PC-9 (cell line): ENCODE measurements around the gene SLC1A5. TPM values are rescaled to one million over a fixed set of nuclear protein-coding genes. Genes with fewer than 3 reads are reported as not detected.
A peak's percentile ranks its signal among the peaks of the same experiment; 100 is the strongest.
"Not testable (repeated sequence)": the region's sequence is repeated elsewhere in the genome, so short reads cannot be mapped to it uniquely, and the experiment has no call there.

Source experiments
- BruUV-seq: library from RNA; stranded (reverse); fragments of 400-500 nt; replicated peaks from 2 replicates; lab custom pipeline; 2021; lab: Mats Ljungman, UMichigan
- CTCF ChIA-PET: fragments of 300-600 bp; sonication (Branson Sonifier 250); formaldehyde crosslinking; loops from one replicate; lab custom pipeline; 2022; ENCODE audit warnings: antibody characterized with exemption; lab: Charles Lee
- POLR2A ChIA-PET: fragments of 300-600 bp; sonication (Branson Sonifier 250); formaldehyde crosslinking; loops from one replicate; lab custom pipeline; 2022; ENCODE audit warnings: antibody characterized with exemption; ENCODE audit not compliant: unreplicated experiment; lab: Charles Lee
- DNase-seq, 2 experiments: peaks; one replicate each; pipeline versions ENCODE4 v3.0.0 to v3.0.0-alpha.2; 2015 to 2022; ENCODE audit warnings: mixed read lengths in 1 of 2
- H2AFZ ChIP-seq: fragments of 200-600 bp; sonication (generic); 2 replicates; pipeline ENCODE4 v1.8.1; 2017; ENCODE audit warnings: antibody characterized with exemption
- H3F3A ChIP-seq: fragments of 200-600 bp; sonication (generic); 2 replicates; pipeline ENCODE4 v1.8.1; 2017; ENCODE audit warnings: antibody characterized with exemption, mild to moderate bottlenecking, low read depth; ENCODE audit not compliant: insufficient read depth
- H3K27ac ChIP-seq: fragments of 200-600 bp; sonication (generic); 2 replicates; pipeline ENCODE4 v1.6.1; 2016; ENCODE audit warnings: mixed run types
- H3K27me3 ChIP-seq: fragments of 200-600 bp; sonication (generic); 2 replicates; pipeline ENCODE4 v1.6.1; 2016; ENCODE audit warnings: low read depth, mixed run types; ENCODE audit not compliant: insufficient read depth
- H3K36me3 ChIP-seq: fragments of 200-600 bp; sonication (generic); 2 replicates; pipeline ENCODE4 v1.6.1; 2016; ENCODE audit warnings: low read depth, mixed run types
- H3K4me1 ChIP-seq: fragments of 200-600 bp; sonication (generic); replicated peaks from 2 replicates; pipeline ENCODE4 v1.6.1; 2016; ENCODE audit warnings: mixed run types; ENCODE audit not compliant: insufficient read depth
- H3K4me2 ChIP-seq: fragments of 200-600 bp; sonication (generic); 2 replicates; pipeline ENCODE4 v1.6.1; 2017; ENCODE audit warnings: mixed run types
- H3K4me3 ChIP-seq: fragments of 200-600 bp; sonication (generic); 2 replicates; pipeline ENCODE4 v1.6.1; 2016; ENCODE audit warnings: mixed run types
- H3K79me2 ChIP-seq: fragments of 200-600 bp; sonication (generic); 2 replicates; pipeline ENCODE4 v1.6.1; 2017; ENCODE audit warnings: low read depth, mixed run types
- H3K9me2 ChIP-seq: fragments of 200-600 bp; sonication (generic); 2 replicates; pipeline ENCODE4 v1.8.1; 2017; ENCODE audit warnings: mild to moderate bottlenecking; ENCODE audit not compliant: insufficient read depth
- H3K9me3 ChIP-seq: fragments of 200-600 bp; sonication (generic); 2 replicates; pipeline ENCODE4 v1.8.1; 2016; ENCODE audit warnings: low read depth; ENCODE audit not compliant: insufficient read depth
- H4K20me1 ChIP-seq: fragments of 200-600 bp; sonication (generic); 2 replicates; pipeline ENCODE4 v1.8.1; 2017; ENCODE audit not compliant: insufficient read depth
- EZH2 ChIP-seq: fragments of 200-600 bp; sonication (generic); IDR thresholded peaks from 2 replicates; pipeline ENCODE4 v1.8.0; 2017; ENCODE audit warnings: antibody characterized with exemption, low read depth
- intact Hi-C: fragments of 100-400 bp; cut with micrococcal nuclease; formaldehyde crosslinking; loops from one replicate; pipeline ENCODE4 v1.10.0; 2022; ENCODE audit not compliant: unreplicated experiment
- total RNA-seq: library from RNA; stranded (reverse); gene quantifications from 2 replicates; pipeline ENCODE4 v1.2.3, GENCODE V29; 2021
- TF ChIP-seq, protein P1 (sequence below): fragments of 200-600 bp; sonication (generic); conservative IDR thresholded peaks from 2 replicates; pipeline ENCODE4 v1.6.1; 2017; ENCODE audit warnings: mixed run types, antibody characterized with exemption, mild to moderate bottlenecking, moderate library complexity

SLC1A5 gene
- total RNA-seq, 1 experiment from 2014 or later = 264 TPM

DNA sequence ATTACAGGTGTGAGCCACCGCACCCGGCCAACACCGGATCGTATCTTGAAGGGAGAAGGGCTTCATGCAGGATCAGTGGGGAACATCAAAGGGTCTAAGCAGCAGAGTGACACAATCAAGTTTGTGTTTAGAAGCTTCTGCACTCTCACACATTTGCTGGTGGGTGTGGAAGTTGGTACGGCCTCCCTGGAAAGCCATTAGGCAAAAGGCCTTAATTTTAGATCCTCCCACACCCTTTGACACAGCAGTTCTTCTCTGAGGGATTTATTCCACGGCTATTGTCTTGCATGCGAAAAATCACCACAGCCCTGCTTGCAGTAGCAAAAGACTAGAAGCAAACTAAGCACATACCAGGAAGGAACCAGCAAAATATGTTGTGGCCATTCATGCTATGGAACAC, 18.3 kb upstream of the SLC1A5 start:
- intact Hi-C loops = no loop called here
- H3K4me2 ChIP-seq = no peak overlapping the region
- H3K27me3 ChIP-seq = no peaks in the 10 kb centered on the region
- H3K9me2 ChIP-seq = no peaks in the 10 kb centered on the region
- ChIA-PET CTCF (interaction anchor here (0.6 kb wide), 1 partner anchor 239 kb away, joined by 7 read pairs; no protein-coding TSS in a partner anchor), POLR2A (no interaction called here)
- H3K27ac ChIP-seq = no peak overlapping the region
- H4K20me1 ChIP-seq = no peaks in the 10 kb centered on the region
- H3K4me3 ChIP-seq = no peak overlapping the region
- H3F3A ChIP-seq = peaks cover 8% of the 10 kb centered on the region
- no peaks in the 10 kb centered on the region for H3K36me3 ChIP-seq
- no peaks in the 10 kb centered on the region for H3K79me2 ChIP-seq
- H2AFZ ChIP-seq = no peak overlapping the region
- H3K4me1 ChIP-seq = peaks cover 5% of the 10 kb centered on the region
- H3K9me3 ChIP-seq = no peaks in the 10 kb centered on the region
- TF ChIP-seq EZH2 = no peak
- TF ChIP-seq, protein P1, sequence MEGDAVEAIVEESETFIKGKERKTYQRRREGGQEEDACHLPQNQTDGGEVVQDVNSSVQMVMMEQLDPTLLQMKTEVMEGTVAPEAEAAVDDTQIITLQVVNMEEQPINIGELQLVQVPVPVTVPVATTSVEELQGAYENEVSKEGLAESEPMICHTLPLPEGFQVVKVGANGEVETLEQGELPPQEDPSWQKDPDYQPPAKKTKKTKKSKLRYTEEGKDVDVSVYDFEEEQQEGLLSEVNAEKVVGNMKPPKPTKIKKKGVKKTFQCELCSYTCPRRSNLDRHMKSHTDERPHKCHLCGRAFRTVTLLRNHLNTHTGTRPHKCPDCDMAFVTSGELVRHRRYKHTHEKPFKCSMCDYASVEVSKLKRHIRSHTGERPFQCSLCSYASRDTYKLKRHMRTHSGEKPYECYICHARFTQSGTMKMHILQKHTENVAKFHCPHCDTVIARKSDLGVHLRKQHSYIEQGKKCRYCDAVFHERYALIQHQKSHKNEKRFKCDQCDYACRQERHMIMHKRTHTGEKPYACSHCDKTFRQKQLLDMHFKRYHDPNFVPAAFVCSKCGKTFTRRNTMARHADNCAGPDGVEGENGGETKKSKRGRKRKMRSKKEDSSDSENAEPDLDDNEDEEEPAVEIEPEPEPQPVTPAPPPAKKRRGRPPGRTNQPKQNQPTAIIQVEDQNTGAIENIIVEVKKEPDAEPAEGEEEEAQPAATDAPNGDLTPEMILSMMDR = no peak
- BruUV-seq = no TSS peak
- no peak for DNase-seq

DNA sequence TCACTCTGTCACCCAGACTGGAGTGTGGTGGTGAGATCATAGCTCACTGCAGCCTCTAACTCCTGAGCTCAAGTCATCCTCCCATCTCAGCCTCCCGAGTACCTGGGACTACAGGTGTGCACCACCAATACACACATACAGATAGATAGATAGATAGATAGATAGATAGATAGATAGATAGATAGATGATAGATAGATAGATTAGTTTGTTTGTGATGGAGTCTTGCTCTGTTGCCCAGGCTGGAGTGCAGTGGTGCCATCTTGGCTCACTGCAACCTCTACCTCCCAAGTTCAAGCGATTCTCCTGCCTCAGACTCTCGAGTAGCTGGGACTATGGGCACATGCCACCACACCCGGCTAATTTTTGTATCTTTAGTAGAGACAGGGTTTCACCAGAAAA, 16.0 kb upstream of the SLC1A5 start:
- H3K36me3 ChIP-seq, H3K27me3 ChIP-seq, H3K9me2 ChIP-seq, DNase-seq, CTCF ChIA-PET, BruUV-seq, H3K4me3 ChIP-seq, H3K4me1 ChIP-seq, H3K9me3 ChIP-seq, H3K79me2 ChIP-seq, H4K20me1 ChIP-seq, intact Hi-C loops, H3K4me2 ChIP-seq, H2AFZ ChIP-seq, H3F3A ChIP-seq, H3K27ac ChIP-seq: not testable (repeated sequence)
- POLR2A ChIA-PET = interaction anchor here (0.7 kb wide), 1 partner anchor 793 kb away, joined by 5 read pairs; no protein-coding TSS in a partner anchor

DNA sequence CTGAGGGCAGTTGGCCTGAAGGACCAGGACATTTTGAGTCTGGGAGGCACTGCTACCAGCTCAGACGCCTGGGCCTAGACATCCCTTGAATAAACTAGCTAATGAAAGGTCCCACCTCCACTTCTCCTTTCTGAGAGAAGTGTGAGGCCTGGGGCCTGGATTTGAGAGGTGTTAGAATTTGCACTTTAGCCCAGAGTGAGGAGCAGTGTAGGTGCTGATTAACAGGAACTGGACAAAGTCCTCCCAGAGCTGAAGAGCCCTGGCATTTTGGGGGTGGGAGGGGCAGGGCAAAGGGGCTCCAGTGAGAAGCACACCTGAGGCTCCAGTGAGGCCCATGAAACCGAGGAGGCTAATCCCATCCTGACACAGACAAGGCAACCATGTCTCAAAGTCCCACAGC, 15.2 kb upstream of the SLC1A5 start:
- Histone ChIP-seq H3K4me3 (no peak overlapping the region), H3K36me3 (no peaks in the 10 kb centered on the region), H3K4me1 (peaks cover 5% of the 10 kb centered on the region), H3K9me2 (no peaks in the 10 kb centered on the region), H3F3A (peaks cover 14% of the 10 kb centered on the region), H3K27ac (no peak overlapping the region), H2AFZ (no peak overlapping the region), H3K27me3 (no peaks in the 10 kb centered on the region), H3K9me3 (no peaks in the 10 kb centered on the region), H4K20me1 (no peaks in the 10 kb centered on the region), H3K79me2 (no peaks in the 10 kb centered on the region), H3K4me2 (peak overlapping the region; percentile 34; the same call in 1 of the 2 replicates)
- CTCF ChIA-PET = no interaction called here
- intact Hi-C loops = no loop called here
- TF ChIP-seq, protein P1 = no peak
- no peak for TF ChIP-seq EZH2
- no TSS peak for BruUV-seq
- POLR2A ChIA-PET = interaction anchor here (0.6 kb wide), 1 partner anchor 89 kb away, joined by 6 read pairs; no protein-coding TSS in a partner anchor
- no peak for DNase-seq

DNA sequence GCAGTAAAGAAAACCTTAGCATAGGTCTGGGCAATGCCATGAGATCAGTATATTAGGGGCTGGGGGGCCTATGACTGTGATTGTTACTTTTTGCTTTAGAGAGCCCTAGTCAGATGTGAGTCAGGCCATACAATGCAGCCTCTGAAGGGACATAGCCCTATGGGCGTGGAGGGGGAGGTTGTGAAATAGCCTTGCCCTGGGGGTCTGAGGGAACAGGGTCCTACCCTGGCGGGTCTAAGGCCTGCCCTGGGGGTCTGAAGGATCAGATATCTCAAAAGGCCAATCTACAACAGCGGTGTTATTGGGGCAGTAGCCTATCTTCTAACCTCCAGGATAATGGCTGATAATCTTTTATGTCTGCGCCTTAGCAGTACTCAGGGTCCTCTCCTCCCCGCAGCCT, 13.8 kb upstream of the SLC1A5 start:
- no TSS peak for BruUV-seq

More for the DNA sequence above, 13.8 kb upstream of the SLC1A5 start:
- no peaks in the 10 kb centered on the region for H3K9me2 ChIP-seq
- intact Hi-C loops = no loop called here
- H3F3A ChIP-seq = peaks cover 21% of the 10 kb centered on the region
- no peaks in the 10 kb centered on the region for H3K27me3 ChIP-seq
- no peak overlapping the region for H3K4me2 ChIP-seq
- no peak overlapping the region for H3K27ac ChIP-seq
- peaks cover 5% of the 10 kb centered on the region for H3K4me1 ChIP-seq
- no peaks in the 10 kb centered on the region for H3K36me3 ChIP-seq
- DNase-seq = no peak
- no peaks in the 10 kb centered on the region for H3K79me2 ChIP-seq
- H3K9me3 ChIP-seq = no peaks in the 10 kb centered on the region
- POLR2A ChIA-PET = no interaction called here
- CTCF ChIA-PET = no interaction called here
- H2AFZ ChIP-seq = no peak overlapping the region
- H3K4me3 ChIP-seq = no peak overlapping the region
- TF ChIP-seq EZH2 = no peak
- TF ChIP-seq, protein P1 = no peak
- no peaks in the 10 kb centered on the region for H4K20me1 ChIP-seq
